ENCODE data around the gene HOXB1.

HOXB1 gene

GRCh38 chr17:48528153-48528935, 2.5 kb downstream of the HOXB1 start:
- no peak for DNase-seq (ENCODE audit: extremely low read depth, low read depth)
- TF ChIP-seq, protein P1, sequence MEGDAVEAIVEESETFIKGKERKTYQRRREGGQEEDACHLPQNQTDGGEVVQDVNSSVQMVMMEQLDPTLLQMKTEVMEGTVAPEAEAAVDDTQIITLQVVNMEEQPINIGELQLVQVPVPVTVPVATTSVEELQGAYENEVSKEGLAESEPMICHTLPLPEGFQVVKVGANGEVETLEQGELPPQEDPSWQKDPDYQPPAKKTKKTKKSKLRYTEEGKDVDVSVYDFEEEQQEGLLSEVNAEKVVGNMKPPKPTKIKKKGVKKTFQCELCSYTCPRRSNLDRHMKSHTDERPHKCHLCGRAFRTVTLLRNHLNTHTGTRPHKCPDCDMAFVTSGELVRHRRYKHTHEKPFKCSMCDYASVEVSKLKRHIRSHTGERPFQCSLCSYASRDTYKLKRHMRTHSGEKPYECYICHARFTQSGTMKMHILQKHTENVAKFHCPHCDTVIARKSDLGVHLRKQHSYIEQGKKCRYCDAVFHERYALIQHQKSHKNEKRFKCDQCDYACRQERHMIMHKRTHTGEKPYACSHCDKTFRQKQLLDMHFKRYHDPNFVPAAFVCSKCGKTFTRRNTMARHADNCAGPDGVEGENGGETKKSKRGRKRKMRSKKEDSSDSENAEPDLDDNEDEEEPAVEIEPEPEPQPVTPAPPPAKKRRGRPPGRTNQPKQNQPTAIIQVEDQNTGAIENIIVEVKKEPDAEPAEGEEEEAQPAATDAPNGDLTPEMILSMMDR (IDR thresholded peaks at IDR 0.05; ENCODE audit: low read depth, low read length) = no peak

- TF ChIP-seq, protein P1 (IDR thresholded peaks at IDR 0.05; ENCODE audit: low read depth, low read length) = no peak
- no peak for DNase-seq (ENCODE audit: extremely low read depth, low read depth)
Observed at GRCh38 chr17:48527547-48527932, 3.3 kb downstream of the HOXB1 start.

DNA sequence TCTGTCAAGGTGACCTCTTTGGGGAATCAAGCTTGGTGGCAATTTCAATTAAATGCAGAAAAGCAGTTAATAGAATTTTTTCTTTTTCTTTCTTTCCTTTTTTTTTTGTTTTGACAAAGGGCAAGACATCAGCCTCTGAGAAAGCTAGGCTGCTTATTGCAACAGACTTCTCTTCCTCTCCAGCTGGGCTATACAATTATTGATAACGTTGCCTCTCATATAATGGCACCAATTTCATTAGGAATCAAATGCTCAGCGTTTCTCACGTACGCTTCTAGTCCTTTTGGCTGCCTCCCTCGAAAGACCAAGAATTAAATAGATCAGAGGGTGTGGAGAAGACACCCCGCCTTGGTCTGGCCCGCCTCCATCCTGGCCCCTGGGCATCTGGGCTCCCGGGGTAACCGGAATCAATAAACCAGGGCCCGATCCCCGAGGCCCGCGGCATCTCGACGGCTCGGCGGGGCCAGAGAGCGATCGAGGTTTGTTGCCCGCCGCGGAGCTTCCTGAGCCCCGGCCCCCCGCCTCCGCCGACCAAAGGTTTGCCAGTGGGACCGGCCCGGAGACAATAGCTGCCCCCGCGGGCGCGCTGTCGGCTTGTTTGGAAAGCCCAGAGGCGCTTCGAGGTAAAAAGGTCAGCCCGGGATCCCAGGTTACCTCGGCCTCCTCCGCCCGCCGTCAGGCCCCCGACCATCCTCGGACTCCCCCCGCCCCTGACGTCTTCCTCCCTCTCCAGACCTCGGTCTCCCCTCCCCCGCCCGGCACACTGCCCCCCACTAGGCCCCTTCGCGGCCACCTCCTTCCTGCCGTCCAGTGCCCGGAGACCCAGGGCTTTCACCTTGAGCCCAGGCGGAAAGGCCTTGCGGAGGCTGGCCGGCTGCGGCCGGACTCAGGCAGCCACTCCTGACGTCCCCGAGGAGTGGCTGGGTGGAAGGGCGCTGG, 3.9 kb downstream of the HOXB1 start:
- TF ChIP-seq, protein P1 (IDR thresholded peaks at IDR 0.05; ENCODE audit: low read depth, low read length) = no peak

GRCh38 chr17:48523010-48523409, 7.8 kb downstream of the HOXB1 start:
- TF ChIP-seq, protein P1 (IDR thresholded peaks at IDR 0.05; ENCODE audit: low read depth, low read length) = no peak; the same call in 1 of the 2 replicates
- DNase-seq (ENCODE audit: extremely low read depth, low read depth) = no peak

More for the DNA sequence above, 3.9 kb downstream of the HOXB1 start:
- DNase-seq (ENCODE audit: extremely low read depth, low read depth) = no peak

DNA sequence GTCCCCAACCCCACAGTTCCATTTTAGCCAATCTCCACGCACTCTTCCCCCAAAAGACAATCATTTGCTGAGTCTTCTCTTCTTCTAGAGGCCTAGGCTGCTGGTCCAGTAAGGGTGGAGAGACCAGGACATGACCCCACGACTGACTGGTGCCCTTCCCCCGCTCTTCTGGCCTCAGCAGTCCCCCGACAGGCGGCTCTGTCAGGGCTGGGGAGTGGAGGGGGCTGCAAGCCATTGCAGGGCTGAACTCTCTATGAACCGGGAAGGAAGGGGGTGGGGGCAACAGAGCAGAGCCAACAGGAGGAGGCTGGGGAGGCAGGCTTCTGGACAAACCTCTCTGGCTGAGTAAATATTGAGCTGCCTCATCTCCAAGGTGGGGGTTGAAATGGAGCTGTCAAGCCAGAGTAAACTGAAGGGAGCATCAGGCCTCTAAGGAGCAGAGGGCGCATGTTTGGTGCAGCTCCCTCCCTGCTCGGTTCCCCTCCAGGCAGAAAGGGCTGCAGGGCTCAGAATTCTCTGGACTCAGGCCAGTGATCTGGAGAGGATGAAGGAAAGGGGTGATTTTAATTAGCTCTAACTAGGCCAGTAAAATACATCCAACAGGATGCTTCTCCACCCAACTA, 8.7 kb downstream of the HOXB1 start:
- DNase-seq (ENCODE audit: extremely low read depth, low read depth) = no peak
- TF ChIP-seq, protein P1 (IDR thresholded peaks at IDR 0.05; ENCODE audit: low read depth, low read length) = no peak

DNA sequence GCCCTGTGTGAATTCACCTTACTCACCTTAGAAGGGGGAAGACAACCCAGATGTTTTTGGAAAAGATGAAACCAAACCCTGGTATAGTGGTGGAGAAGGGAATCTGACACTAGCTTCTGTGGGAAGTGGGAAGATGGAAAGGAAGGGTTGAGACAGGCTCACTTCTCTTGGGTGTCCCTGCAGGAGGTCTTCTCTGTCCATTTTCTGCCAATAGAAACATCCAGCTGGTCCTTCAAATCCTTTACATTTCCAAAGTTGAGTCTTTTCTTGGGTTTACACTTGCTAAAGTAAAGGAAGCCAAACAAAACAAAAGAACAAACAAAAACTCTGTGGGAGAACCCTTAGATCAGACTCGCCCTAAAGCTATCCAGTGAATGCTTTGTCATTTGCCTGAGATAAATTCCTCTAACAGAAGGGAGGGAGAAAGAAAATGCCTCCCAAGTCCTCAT, 10.2 kb downstream of the HOXB1 start:
- TF ChIP-seq, protein P1 (IDR thresholded peaks at IDR 0.05; ENCODE audit: low read depth, low read length) = no peak

More for the DNA sequence above, 10.2 kb downstream of the HOXB1 start:
- no peak for DNase-seq (ENCODE audit: extremely low read depth, low read depth)

All from AG09319 (cell line).